Activated T-cell treated with anti-CD3 and anti-CD28 coated beads, Interleukin-2, amount 50 U/mL, for 4 hours (primary cell): ENCODE measurements around the gene ISG15. TPM values are rescaled to one million over a fixed set of nuclear protein-coding genes. Genes with fewer than 3 reads are reported as not detected.
A peak's percentile ranks its signal among the peaks of the same experiment; 100 is the strongest.
"Not testable (repeated sequence)": the region's sequence is repeated elsewhere in the genome, so short reads cannot be mapped to it uniquely, and the experiment has no call there.

ENCODE experiments used
- ATAC-seq, 2 donors: fragments of 200-7000 bp; cut with Tn5 transposase; one replicate each; pipeline ENCODE4 v1.10.0; 2021
- DNase-seq: peaks from one replicate; pipeline ENCODE4 v3.0.0-alpha.2; 2020
- H3K27me3 Mint-ChIP-seq: one replicate; pipeline ENCODE4 v1.8.0; 2021; ENCODE audit warnings: low read depth, mixed read lengths
- H3K36me3 Mint-ChIP-seq: one replicate; pipeline ENCODE4 v1.8.0; 2022; ENCODE audit warnings: mixed read lengths; ENCODE audit not compliant: insufficient read depth
- H3K4me1 Mint-ChIP-seq: one replicate; pipeline ENCODE4 v1.8.0; 2021; ENCODE audit warnings: low read depth, mixed read lengths
- H3K4me3 Mint-ChIP-seq: one replicate; pipeline ENCODE4 v1.8.0; 2021; ENCODE audit warnings: mild to moderate bottlenecking, moderate library complexity, mixed read lengths
- H3K9me3 Mint-ChIP-seq: one replicate; pipeline ENCODE4 v1.8.0; 2021; ENCODE audit warnings: mixed read lengths
- total RNA-seq, 3 donors: library from RNA; stranded (reverse); gene quantifications; one replicate each; pipeline ENCODE4 v1.2.1, GENCODE V29; 2021

ISG15 gene
- total RNA-seq, 3 donors from 2014 or later = 22.3 to 23.7 (median 22.9) TPM

DNA sequence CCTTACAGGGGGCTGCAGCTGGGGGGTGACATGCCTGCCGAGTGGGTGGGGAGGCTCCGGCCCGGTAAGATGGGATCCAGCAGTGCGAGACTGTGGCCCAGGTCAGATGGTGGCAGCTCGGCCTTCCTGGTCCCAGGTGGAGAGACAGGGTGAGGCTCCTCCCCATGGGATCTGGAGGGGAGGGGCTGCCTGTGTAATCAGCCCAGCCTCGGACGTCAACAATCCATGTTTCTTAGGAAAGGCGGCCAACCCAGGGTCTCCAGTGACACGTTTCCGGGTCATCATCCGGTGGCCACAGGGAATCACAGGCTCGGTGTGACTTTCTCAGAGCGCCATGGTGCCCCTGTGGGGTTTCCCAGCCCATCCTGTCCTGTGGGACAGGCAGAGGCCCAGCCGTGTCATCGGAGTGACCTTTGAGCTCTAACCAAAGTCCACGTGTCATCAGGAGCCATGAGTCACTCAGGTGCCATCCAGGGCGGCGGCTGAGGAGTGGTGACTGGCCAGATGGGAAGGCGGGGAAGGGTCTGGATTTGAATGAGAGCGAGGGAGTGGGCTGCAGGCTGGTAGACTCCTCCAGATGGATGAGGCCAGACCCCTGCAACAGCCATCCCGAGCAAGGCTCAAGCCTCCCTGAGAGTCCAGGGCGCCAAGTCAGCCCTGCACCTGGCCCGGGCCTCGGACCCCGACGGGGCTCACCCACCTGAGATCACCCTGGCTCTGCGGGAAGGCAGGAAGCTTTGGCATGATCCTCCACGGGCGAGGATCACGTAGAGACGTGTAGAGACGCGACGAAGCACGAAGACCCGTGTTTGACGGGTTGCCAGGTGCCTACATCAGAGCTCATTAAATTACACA, 6.8 kb upstream of the ISG15 start:
- Mint-ChIP-seq H3K36me3 (no peaks in the 10 kb centered on the region), H3K27me3 (peaks cover 43% of the 10 kb centered on the region), H3K9me3 (no peaks in the 10 kb centered on the region), H3K4me3 (no peak overlapping the region), H3K4me1 (peaks cover 13% of the 10 kb centered on the region)
- DNase-seq = no peak
- ATAC-seq = no peak

DNA sequence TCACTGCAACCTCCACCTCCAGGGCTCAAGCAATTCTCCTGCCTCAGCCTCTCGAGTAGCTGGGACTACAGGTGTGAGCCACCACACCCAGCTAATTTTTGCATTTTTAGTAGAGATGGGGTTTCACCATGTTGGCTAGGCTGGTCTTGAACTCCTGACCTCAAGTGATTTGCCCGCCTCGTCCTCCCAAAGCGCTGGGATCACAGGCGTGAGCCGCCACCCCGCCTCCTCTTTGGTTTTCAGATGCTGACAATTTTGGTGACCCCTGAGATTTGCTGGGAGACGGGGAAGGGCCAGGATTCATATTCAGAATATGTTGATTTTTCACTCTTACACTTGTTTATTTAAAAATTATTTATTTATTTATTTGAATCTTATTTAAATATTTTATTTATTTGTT, 3.2 kb upstream of the ISG15 start:
- Mint-ChIP-seq H3K27me3 (peaks cover 21% of the 10 kb centered on the region), H3K4me1 (peaks cover 33% of the 10 kb centered on the region)
- H3K36me3 Mint-ChIP-seq, H3K9me3 Mint-ChIP-seq, ATAC-seq, DNase-seq, H3K4me3 Mint-ChIP-seq: not testable (repeated sequence)

DNA sequence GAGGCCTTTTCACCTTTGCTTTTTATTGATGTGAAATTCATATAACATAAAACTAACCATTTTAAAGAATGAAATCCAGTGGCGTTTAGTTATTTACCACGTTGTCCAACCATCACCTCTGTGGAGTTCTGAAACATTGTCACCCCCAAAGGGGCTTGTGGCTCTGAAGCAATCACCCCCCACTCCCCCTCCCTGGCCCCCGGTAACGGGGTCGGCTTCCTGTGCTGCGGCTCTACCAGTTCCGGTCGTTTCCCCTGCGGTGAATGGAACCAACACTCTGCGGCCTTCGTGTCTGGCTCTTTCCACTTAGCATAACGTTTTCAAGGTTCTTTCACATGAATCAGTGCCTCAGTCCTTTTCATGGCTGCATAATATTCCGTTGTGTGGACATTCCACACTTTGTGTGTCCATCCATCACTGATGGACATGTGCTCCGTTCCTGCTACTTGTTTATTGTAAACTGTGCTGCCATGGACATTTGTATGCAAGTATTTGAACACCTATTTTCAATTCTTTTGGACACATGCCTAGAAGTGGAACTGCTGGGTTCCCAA, 1.8 kb upstream of the ISG15 start:
- ATAC-seq = no peak
- H3K9me3 Mint-ChIP-seq = no peaks in the 10 kb centered on the region
- no peak for DNase-seq
- peaks cover 31% of the 10 kb centered on the region for H3K4me1 Mint-ChIP-seq
- no peak overlapping the region for H3K4me3 Mint-ChIP-seq
- no peaks in the 10 kb centered on the region for H3K36me3 Mint-ChIP-seq
- H3K27me3 Mint-ChIP-seq = peaks cover 13% of the 10 kb centered on the region

DNA sequence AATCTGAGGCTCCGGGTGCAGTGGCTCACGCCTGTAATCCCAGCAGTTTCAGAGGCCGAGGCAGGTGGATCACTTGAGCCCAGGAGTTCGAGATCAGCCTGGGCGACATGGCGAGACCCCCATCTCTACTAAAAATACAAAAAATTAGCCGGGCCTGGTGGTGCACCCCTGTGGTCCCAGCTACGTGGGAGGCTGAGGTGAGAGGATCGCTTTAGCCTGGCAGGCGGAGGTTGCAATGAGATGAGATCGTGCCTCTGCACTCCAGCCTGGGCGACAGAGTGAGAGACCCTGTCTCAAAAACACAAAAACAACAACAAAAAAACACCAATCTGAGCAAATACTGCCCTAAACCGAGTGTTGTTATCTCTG, 577 bp upstream of the ISG15 start:
- peaks cover 37% of the 10 kb centered on the region for H3K4me1 Mint-ChIP-seq
- peak in 1 of 2 donors; percentile 7 for ATAC-seq
- H3K9me3 Mint-ChIP-seq, H3K27me3 Mint-ChIP-seq, DNase-seq, H3K36me3 Mint-ChIP-seq: not testable (repeated sequence)
- H3K4me3 Mint-ChIP-seq = peak overlapping the region; percentile 91

DNA sequence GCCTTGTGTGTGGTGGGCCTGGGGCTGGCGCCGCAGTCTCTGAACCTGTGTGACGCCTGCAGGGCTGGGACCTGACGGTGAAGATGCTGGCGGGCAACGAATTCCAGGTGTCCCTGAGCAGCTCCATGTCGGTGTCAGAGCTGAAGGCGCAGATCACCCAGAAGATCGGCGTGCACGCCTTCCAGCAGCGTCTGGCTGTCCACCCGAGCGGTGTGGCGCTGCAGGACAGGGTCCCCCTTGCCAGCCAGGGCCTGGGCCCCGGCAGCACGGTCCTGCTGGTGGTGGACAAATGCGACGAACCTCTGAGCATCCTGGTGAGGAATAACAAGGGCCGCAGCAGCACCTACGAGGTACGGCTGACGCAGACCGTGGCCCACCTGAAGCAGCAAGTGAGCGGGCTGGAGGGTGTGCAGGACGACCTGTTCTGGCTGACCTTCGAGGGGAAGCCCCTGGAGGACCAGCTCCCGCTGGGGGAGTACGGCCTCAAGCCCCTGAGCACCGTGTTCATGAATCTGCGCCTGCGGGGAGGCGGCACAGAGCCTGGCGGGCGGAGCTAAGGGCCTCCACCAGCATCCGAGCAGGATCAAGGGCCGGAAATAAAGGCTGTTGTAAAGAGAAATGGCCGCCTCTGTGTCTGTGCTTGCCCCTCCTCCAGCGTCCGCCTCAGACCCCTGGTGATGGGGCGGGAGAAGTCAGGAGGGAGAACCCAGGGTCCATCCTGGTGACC, 788 bp downstream of the ISG15 start:
- Mint-ChIP-seq H3K27me3 (peaks cover under 1% of the 10 kb centered on the region), H3K4me1 (peaks cover 37% of the 10 kb centered on the region)
- peak; percentile 34 to 37 for ATAC-seq

DNA sequence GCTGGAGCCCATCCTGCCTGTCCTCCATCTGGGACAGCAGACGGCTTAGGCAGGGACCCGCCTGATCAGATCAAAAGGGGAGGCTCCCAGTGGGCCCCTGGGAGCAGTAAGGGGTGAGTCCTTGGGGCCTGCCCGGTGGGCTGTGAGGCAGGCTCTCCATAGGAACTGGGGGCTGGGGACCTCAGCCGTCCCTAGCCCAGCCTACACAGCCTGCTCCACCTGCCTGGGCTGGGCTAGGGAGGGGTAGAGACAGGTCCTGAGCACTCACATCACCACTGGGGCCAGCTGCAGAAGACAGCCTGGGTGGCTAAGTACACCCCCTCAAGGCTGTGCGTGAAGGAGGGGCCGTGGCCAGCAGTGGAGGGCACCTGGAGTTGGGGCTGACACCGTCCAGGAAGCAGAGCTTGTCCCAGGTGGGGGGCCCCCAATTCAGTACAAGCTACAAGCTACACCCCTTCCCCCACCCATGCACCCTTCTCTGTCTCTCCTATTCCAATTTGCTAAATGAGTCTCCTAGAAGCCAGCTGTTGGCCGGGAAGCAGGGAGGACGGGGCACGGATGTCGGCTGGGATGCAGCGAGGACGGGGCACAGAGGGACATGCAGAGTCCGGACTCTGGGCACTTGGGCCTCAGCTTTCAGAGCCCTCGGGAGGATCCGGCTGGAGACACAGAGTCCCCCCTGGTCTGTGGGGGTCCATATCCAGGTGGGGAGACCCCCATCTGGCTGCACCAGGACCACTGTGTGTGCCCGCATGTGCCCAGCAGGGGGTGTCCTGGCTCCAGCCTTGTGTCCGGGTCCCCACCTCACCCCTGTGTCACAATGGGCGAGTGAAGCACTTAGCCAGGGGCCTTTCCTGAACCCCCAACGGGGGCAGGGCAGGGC, 1.7 kb downstream of the ISG15 start:
- Mint-ChIP-seq H3K27me3 (no peaks in the 10 kb centered on the region), H3K9me3 (no peaks in the 10 kb centered on the region), H3K4me3 (peak overlapping the region; percentile 91), H3K4me1 (peaks cover 37% of the 10 kb centered on the region), H3K36me3 (peaks cover 2% of the 10 kb centered on the region)
- DNase-seq = no peak
- no peak for ATAC-seq

More for the DNA sequence above, 788 bp downstream of the ISG15 start:
- no peak for DNase-seq
- Mint-ChIP-seq H3K9me3 (no peaks in the 10 kb centered on the region), H3K36me3 (peaks cover 2% of the 10 kb centered on the region), H3K4me3 (peak overlapping the region; percentile 91)

DNA sequence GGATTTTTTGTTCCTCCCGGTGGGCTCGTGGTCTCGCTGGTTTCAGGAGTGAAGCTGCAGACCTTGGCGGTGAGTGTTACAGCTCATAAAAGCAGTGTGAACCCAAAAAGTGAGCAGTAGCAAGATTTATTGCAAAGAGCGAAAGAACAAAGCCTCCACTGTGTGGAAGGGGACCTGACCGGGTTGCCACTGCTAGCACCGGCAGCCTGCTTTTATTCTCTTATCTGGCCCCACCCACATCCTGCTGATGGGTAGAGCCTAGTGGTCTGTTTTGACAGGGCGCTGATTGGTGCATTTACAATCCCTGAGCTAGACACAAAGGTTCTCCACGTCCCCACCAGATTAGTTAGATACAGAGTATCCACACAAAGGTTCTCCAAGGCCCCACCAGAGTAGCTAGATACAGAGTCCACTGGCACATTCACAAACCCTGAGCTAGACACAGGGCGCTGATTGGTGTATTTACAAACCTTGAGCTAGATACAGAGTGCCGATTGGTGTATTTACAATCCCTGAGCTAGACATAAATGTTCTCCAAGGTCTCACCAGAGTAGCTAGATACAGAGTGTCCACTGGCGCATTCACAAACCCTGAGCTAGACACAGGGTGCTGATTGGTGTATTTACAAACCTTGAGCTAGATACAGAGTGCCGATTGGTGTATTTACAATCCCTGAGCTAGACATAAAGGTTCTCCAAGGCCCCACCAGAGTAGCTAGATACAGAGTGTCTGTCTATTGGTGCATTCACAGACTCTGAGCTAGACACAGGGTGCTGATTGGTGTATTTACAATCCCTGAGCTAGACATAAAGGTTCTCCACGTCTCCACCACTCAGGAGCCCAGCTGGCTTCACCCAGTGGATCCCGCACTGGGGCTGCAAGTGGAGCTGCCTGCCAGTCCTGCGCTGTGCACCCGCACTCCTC, 4.4 kb downstream of the ISG15 start:
- H3K36me3 Mint-ChIP-seq, ATAC-seq, DNase-seq, H3K27me3 Mint-ChIP-seq, H3K4me3 Mint-ChIP-seq, H3K9me3 Mint-ChIP-seq: not testable (repeated sequence)
- peaks cover 33% of the 10 kb centered on the region for H3K4me1 Mint-ChIP-seq

DNA sequence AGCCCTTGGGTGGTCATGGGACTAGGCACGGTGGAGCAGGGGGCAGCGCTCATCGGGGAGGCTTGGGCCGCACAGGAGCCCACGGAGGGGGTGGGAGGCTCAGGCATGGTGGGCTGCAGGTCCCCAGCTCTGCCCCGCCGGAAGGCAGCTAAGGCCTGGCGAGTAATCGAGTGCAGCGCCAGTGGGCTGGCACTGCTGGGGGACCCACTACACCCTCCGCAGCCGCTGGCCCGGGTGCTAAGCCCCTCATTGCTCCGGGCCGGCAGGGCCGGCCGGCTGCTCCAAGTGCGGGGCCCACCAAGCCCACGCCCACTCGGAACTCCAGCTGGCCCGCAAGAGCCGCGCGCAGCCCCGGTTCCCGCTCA, 5.0 kb downstream of the ISG15 start:
- not testable (repeated sequence) for H3K4me3 Mint-ChIP-seq, DNase-seq, ATAC-seq, H3K9me3 Mint-ChIP-seq, H3K27me3 Mint-ChIP-seq, H3K36me3 Mint-ChIP-seq
- H3K4me1 Mint-ChIP-seq = peaks cover 27% of the 10 kb centered on the region

DNA sequence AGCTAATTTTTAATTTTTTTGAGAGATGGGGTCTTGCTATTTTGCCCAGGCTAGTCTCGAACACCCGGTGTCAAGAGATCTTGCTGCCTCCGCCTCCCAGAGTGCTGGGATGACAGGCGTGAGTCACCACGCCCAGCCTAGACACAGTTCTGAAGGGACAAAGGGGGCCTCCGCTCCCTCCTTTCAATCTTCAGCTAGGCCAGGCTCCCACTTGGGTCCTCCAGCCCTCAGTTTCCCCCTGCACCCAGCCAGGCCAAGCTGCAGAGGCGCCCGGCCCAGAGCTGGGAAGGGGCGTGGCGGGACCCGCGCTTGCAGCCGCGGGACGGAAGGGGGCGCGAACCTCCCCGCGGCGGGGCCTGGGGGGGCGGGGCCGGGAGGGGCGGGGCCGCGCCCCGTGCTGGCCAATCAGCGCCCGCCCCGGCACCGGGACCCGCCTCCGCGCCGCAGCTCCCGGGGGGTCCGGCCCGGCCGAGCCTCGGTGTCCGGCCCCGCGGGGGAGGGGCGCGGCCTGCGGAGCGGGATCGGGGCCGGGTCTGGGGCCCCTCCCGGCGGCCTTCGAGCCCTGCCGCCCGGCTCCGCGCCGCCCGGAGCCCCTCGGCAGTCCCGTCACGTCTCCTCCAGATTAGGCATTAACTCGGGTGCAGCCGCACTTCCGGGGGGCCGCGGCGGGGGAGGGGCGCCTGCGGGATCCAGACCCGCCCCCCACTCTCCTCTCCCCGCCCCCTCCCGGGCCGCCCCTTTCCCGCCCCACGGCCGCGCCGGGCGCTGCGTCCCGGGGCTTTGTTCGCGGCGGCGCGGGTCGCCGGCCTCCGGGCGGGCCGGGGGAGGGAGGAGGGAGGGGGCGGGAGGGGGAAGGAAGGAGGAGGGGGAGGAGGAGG, 6.1 kb downstream of the ISG15 start:
- no peaks in the 10 kb centered on the region for H3K27me3 Mint-ChIP-seq
- peaks cover 2% of the 10 kb centered on the region for H3K36me3 Mint-ChIP-seq
- no peaks in the 10 kb centered on the region for H3K9me3 Mint-ChIP-seq
- H3K4me1 Mint-ChIP-seq = peaks cover 16% of the 10 kb centered on the region
- ATAC-seq = peak; percentile 82 to 84
- H3K4me3 Mint-ChIP-seq = peak overlapping the region; percentile 64
- peak; percentile 73 for DNase-seq

DNA sequence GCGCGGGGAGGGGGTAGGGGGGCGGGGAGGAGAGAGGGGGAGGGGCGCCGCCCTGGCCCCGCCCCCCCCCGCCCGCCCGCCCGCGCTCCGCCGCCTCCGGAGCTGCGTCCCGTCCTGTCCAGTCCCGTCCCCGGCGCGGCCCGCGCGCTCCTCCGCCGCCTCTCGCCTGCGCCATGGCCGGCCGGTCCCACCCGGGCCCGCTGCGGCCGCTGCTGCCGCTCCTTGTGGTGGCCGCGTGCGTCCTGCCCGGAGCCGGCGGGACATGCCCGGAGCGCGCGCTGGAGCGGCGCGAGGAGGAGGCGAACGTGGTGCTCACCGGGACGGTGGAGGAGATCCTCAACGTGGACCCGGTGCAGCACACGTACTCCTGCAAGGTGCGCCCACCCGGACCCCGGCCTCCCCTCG, 6.7 kb downstream of the ISG15 start, which contains the start of gene AGRN:
TSS of gene AGRN (plus strand) at position 121 of the 405 bp plus-strand sequence. CDS start at position 174, 53 bp downstream.
- DNase-seq = no peak
- H3K9me3 Mint-ChIP-seq = no peaks in the 10 kb centered on the region

DNA sequence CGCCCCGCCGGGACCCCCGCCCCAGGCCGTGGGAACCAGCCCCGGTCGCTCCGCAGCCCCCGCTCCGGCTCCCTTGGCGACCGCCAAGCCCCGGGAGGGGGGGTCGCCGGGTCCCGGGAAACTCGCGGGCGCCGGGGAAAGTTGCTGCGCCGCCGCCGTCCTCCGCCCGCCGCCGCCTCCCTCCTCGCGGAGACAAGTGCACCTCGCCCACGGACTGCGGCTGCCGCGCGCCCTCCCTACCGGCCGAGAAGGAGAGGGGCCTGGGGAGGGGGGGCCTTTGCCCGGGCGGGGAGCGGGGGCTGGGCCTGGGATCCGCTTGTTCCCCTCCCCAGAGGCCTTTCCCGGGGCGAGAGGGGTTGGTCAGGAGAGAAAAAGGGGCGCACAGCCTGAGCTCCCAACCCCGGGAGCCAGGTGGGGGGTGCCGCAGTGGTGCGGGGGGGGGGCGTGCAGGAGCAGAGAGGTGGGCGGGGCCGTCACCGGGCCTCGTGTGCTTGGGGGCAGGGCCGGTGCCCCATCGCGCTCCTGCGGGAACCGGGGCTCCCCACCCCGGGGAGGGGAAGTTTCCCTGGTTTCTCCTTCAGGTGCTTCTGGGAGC, 7.2 kb downstream of the ISG15 start:
- ATAC-seq (peak in 1 of 2 donors; percentile 23), DNase-seq (peak; percentile 47)
- Mint-ChIP-seq H3K27me3 (no peaks in the 10 kb centered on the region), H3K36me3 (peaks cover 2% of the 10 kb centered on the region), H3K4me1 (peaks cover 10% of the 10 kb centered on the region), H3K9me3 (no peaks in the 10 kb centered on the region), H3K4me3 (no peak overlapping the region)

More for the DNA sequence above, 6.7 kb downstream of the ISG15 start, which contains the start of gene AGRN:
- Mint-ChIP-seq H3K4me3 (peak within 1 kb of the TSS; percentile 64), H3K36me3 (peaks cover 2% of the 10 kb centered on the region), H3K27me3 (no peaks in the 10 kb centered on the region), H3K4me1 (peaks cover 10% of the 10 kb centered on the region)
- peak; percentile 35 to 41 for ATAC-seq
